Measurements from ENCODE around the gene IL6ST.
"Not testable (repeated sequence)": the region's sequence is repeated elsewhere in the genome, so short reads cannot be mapped to it uniquely, and the experiment has no call there.

The IL6ST gene

DNA sequence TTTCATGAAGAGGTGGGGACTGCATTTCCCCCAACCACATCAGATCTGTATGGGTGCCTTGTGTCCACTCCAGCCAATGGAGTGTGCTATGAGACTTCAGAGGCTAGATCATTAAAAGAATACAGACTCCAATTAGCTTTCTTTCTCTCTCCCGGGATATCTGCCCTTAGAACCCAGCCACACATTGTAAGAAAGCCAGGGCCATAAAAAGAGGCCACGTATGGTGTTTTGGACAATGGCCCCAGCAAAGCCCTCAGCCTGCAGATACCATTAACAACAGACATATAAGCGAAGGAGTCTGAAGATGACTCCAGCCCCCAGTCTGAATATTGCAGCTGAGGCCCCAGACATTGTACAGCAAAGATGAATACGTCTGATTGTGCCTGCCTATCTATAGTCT, 21.5 kb downstream of the IL6ST start:
- CTCF ChIA-PET = interaction anchor here (1.5 to 2.0 kb wide), 2 partner anchors 11 to 36 kb away, joined by 3 to 4 read pairs; no protein-coding TSS in a partner anchor
- peaks cover 58% of the 10 kb centered on the region for H3K4me1 Mint-ChIP-seq
- no peak for DNase-seq
- H3K27ac Mint-ChIP-seq = no peak overlapping the region
- H3K27me3 Mint-ChIP-seq = no peaks in the 10 kb centered on the region
- no peak overlapping the region for H3K4me3 Mint-ChIP-seq
- H3K36me3 Mint-ChIP-seq = peaks cover 61% of the 10 kb centered on the region
- no peaks in the 10 kb centered on the region for H3K9me3 Mint-ChIP-seq

DNA sequence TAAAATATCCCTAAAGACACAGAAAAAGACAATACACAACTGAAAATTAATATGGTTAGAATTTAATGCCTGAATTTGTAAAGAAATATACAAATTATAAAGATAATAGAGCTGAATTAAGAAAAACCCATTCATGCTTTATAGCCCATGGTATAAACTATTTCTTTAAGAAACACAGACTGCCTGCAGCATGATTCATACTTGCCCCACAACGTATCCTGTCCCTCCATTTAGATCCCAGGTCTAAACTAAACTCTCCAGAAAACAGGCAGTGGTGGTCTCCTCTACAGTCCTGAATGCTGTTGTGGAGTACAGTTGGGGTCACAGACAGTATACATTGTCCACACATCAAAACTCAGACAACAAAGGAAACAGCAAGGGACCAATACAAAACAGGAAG, 24.8 kb downstream of the IL6ST start:
- no peaks in the 10 kb centered on the region for H3K9me3 Mint-ChIP-seq
- peaks cover 56% of the 10 kb centered on the region for H3K36me3 Mint-ChIP-seq
- peak overlapping the region; percentile 74 for H3K27ac Mint-ChIP-seq
- H3K4me1 Mint-ChIP-seq = peaks cover 50% of the 10 kb centered on the region
- CTCF ChIA-PET = interaction anchor here (0.9 to 1.2 kb wide), 2 partner anchors 33 to 35 kb away, joined by 3 to 4 read pairs; no protein-coding TSS in a partner anchor
- H3K27me3 Mint-ChIP-seq = no peaks in the 10 kb centered on the region
- H3K4me3 Mint-ChIP-seq = no peak overlapping the region
- no peak for DNase-seq

DNA sequence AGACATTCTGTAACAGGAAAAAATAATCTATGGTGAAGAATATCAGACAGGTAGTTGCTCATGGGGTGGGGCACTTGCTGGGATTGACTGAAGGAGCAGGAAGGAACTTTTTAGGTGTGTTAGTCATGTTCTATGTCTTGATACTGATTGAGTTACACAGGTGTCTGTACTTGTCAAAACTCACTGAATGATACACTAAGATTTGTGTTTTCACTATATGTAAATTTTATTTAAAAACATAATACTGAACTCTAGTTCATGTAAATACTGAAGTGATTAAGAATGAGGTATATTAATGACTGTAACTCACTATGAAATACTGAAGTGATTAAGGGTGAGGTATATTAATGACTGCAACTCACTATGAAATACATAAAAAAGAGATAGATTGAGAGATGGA, 28.5 kb downstream of the IL6ST start:
- Mint-ChIP-seq H3K4me3 (no peak overlapping the region), H3K9me3 (no peaks in the 10 kb centered on the region), H3K4me1 (peaks cover 36% of the 10 kb centered on the region), H3K27ac (peak overlapping the region; percentile 69), H3K36me3 (peaks cover 53% of the 10 kb centered on the region), H3K27me3 (no peaks in the 10 kb centered on the region)
- CTCF ChIA-PET = interaction anchor here (1.4 kb wide), 1 partner anchor 234 kb away, joined by 4 read pairs; no protein-coding TSS in a partner anchor
- no peak for DNase-seq

DNA sequence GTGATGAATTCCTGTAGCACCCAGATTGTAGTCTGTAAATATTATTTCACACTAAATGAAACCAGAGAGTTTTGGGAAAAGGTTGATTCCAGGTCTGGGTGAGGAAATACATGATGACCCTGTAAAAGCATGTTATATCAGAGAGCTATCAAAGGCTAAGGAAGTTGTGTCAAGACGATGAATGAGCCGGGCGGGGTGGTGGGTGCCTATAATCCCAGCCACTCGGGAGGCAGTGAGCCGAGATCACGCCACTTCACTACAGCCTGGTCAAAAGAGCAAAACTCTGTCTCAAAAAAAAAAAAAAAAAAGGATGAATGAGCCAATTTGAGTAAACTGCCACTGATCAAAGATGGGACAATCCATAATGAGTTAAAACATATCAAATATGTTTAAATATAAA, 29.2 kb downstream of the IL6ST start:
- Mint-ChIP-seq H3K4me1 (peaks cover 29% of the 10 kb centered on the region), H3K36me3 (peaks cover 55% of the 10 kb centered on the region), H3K4me3 (no peak overlapping the region), H3K9me3 (no peaks in the 10 kb centered on the region), H3K27ac (peak overlapping the region; percentile 12), H3K27me3 (no peaks in the 10 kb centered on the region)
- no peak for DNase-seq
- CTCF ChIA-PET = interaction anchor here (1.4 kb wide), 1 partner anchor 235 kb away, joined by 4 read pairs; no protein-coding TSS in a partner anchor

DNA sequence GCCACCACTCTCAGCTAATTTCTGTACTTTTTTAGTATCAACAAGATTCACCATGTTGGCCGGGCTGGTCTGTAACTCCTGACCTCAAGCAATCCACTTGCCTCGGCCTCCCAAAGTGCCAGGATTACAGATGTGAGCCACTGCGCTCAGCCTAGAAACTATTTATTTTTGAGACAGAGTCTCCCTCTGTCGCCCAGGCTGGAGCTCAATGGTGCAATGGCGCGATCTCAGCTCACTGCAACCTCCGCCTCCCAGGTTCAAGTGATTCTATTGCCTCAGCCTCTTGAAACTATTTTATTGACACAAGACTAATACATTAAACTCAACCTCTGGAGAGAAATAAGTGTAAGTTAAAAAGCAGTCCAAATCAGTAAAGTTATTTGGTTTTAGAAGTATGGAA, 34.0 kb downstream of the IL6ST start:
- no peaks in the 10 kb centered on the region for H3K9me3 Mint-ChIP-seq
- no peak overlapping the region for H3K27ac Mint-ChIP-seq
- peaks cover 54% of the 10 kb centered on the region for H3K36me3 Mint-ChIP-seq
- H3K27me3 Mint-ChIP-seq = no peaks in the 10 kb centered on the region
- peaks cover 11% of the 10 kb centered on the region for H3K4me1 Mint-ChIP-seq
- no peak overlapping the region for H3K4me3 Mint-ChIP-seq
- DNase-seq = no peak
- CTCF ChIA-PET = no interaction called here

DNA sequence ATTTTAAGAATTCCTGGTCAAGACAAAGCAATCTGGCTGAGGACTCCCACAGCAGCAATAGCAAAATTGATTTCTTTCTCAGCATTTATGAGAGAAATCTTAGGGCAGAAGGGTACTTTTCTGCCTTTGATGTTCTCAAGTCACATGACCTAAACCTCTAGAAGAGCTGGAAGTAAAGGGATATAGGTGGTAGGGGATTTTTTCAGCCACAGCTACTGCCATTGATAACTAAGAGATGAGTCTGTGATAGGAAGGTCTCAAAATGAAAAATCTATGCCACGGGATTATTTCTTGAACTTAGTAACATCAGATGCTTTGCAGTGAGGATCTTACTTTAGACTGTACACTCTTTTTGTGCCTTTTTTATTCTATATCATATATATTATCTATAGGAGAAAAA, 35.6 kb downstream of the IL6ST start:
- Mint-ChIP-seq H3K27me3 (no peaks in the 10 kb centered on the region), H3K9me3 (no peaks in the 10 kb centered on the region), H3K27ac (no peak overlapping the region), H3K36me3 (peaks cover 61% of the 10 kb centered on the region), H3K4me1 (peaks cover 8% of the 10 kb centered on the region), H3K4me3 (no peak overlapping the region)
- CTCF ChIA-PET = interaction anchor here (0.6 kb wide), 1 partner anchor 13 kb away, joined by 3 read pairs; no protein-coding TSS in a partner anchor
- DNase-seq = no peak

DNA sequence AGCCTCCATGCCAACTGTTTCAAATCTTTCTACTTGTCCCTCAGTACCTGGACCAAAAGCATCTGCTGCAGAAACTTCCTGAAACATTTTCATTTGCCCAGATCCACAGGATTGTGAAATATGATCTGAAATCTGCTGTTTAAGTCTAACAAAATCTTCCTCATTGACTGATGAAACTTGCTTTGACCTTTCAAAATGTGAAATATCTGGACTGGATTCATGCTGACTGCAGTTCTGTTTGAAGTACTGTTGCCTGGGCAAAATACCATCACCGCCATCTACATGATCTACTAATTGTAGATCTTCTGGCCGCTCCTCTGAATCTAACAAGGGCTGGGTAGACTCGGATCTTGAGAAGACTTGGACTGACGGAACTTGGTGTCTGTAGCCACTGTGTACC, 53.6 kb downstream of the IL6ST start:
- peaks cover 69% of the 10 kb centered on the region for H3K36me3 Mint-ChIP-seq
- CTCF ChIA-PET, H3K4me3 Mint-ChIP-seq, H3K4me1 Mint-ChIP-seq, H3K9me3 Mint-ChIP-seq, H3K27ac Mint-ChIP-seq, DNase-seq, H3K27me3 Mint-ChIP-seq: not testable (repeated sequence)

DNA sequence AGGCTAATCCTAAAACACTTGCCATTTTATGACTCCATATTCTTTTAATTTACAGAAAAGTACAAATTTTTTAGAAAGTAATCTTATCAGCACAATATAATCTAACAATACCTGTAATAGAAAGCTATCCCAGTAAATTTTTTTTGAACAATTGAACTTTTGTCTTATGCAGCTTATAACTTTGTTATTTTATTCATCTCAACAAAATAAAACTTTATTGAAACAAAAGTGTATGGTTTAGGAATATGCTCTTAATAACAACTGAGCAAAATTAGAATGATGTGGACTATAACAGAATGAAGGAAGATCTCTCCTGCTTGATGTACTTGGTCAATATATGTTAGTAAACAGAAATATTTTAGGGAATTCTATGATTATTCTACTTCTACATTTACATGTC, 57.2 kb downstream of the IL6ST start:
- H3K27ac Mint-ChIP-seq, H3K4me3 Mint-ChIP-seq, H3K4me1 Mint-ChIP-seq, H3K9me3 Mint-ChIP-seq, DNase-seq, H3K27me3 Mint-ChIP-seq: not testable (repeated sequence)
- CTCF ChIA-PET = interaction anchor here (1.5 to 4.0 kb wide), 8 partner anchors 10 to 264 kb away, joined by 4 to 70 read pairs (median 10); no protein-coding TSS in a partner anchor
- H3K36me3 Mint-ChIP-seq = peaks cover 63% of the 10 kb centered on the region

DNA sequence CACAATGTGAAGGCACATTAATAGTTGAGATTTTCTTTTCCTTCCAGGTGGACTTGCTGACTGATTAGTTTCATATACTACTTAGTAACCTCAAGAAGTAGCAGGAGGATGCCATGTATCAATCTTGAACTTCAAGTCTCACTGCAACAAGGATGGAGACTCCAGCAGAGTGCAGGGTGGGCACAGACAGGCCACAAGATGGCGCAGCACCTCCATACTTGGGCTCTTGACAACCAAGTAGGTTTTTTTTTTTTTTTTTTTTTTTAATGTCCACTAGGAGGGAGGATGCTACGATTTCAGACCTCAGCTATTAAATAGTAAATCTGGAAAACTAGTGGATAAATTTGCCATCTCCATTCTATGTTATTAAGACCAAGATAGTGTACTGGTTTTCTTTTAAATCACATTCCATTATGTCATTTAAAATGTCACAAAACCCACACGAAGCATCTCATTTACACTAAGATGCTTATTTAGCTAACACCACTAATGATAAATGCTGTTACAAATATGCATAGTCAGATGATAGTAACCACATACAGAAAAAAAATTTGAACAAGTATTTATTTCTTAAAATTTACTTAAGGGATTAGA, 58.6 kb downstream of the IL6ST start:
- Mint-ChIP-seq H3K4me1 (peaks cover 2% of the 10 kb centered on the region), H3K27ac (no peak overlapping the region)

DNA sequence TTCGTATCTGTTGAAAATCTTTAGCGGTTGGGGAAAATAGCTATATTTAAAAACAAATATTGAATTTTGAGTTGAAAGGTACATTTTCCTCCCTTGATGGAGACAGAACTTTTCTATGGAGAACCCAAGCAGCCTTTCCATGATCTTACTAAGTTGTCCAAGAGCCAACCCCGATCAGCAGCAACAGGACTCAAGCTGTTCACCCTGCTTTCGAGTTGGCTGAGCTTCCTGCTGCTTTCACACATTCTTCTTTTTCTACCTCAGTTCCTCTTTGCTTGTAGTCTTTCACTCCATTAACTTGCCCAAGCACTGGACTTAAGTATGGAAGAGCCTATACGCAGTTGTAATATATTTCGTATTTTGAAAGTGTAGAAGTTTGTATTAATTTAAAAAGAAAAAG, 59.4 kb downstream of the IL6ST start:
- Mint-ChIP-seq H3K27me3 (no peaks in the 10 kb centered on the region), H3K27ac (peak overlapping the region; percentile 53), H3K4me3 (no peak overlapping the region), H3K36me3 (peaks cover 42% of the 10 kb centered on the region), H3K4me1 (peaks cover 2% of the 10 kb centered on the region), H3K9me3 (no peaks in the 10 kb centered on the region)
- CTCF ChIA-PET = interaction anchor here (0.6 to 4.0 kb wide), 16 partner anchors 10 to 903 kb away, joined by 3 to 70 read pairs (median 4); no protein-coding TSS in a partner anchor
- DNase-seq = no peak

More for the DNA sequence above, 58.6 kb downstream of the IL6ST start:
- no peak overlapping the region for H3K4me3 Mint-ChIP-seq
- H3K27me3 Mint-ChIP-seq = no peaks in the 10 kb centered on the region
- no peaks in the 10 kb centered on the region for H3K9me3 Mint-ChIP-seq
- peaks cover 50% of the 10 kb centered on the region for H3K36me3 Mint-ChIP-seq
- peak; percentile 85 for DNase-seq
- CTCF ChIA-PET = interaction anchor here (0.7 to 4.0 kb wide), 24 partner anchors 9 to 335 kb away, joined by 3 to 70 read pairs (median 4); no protein-coding TSS in a partner anchor

DNA sequence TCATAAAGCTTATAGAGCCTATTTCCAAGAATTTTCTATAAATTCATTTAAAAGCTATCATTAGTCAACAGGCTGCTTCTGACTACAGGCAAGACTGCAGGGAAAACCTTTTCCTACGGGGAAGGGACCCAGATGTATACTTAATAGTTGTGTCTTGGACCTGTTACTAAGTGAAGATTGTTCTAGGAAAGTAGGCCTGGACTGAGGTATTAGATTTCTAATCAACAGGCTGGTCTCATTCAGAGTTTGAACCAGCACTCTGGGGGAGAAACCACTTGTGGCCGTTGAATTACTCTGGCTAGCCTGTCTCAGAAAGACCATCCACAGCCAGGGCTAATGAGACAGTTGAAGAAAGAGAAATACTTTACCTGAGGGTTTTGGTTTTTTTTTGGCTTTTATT, 60.0 kb downstream of the IL6ST start:
- no peak overlapping the region for H3K27ac Mint-ChIP-seq
- H3K9me3 Mint-ChIP-seq = no peaks in the 10 kb centered on the region
- CTCF ChIA-PET = interaction anchor here (0.8 to 4.0 kb wide), 12 partner anchors 11 to 904 kb away, joined by 3 to 70 read pairs (median 4); no protein-coding TSS in a partner anchor
- H3K4me1 Mint-ChIP-seq = peaks cover 2% of the 10 kb centered on the region
- H3K4me3 Mint-ChIP-seq = no peak overlapping the region
- no peak for DNase-seq
- no peaks in the 10 kb centered on the region for H3K27me3 Mint-ChIP-seq
- H3K36me3 Mint-ChIP-seq = peaks cover 38% of the 10 kb centered on the region

DNA sequence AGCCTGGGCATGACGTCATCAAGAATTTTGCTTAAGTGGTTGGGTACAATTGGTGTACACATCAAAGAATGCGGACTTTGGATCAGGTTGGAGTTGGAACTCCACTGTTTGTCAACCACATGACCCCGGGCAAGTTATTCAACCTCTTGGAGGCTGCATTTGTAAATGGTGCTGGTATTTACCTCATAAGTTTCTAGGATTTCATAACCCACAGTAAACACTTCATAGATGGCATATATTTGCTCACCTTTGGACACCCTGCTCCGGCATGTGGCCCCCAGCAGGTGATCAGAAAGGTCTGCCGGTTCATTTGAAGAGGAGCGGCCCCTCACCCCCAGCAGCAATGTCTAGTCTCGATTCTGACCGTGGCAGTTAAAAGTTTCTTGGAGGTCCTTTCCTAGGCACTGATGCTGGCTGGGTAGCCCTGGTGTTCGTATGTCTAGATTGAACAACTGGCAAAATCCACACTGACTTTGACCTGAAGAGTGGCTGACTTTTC, 60.6 kb downstream of the IL6ST start:
- Mint-ChIP-seq H3K9me3 (no peaks in the 10 kb centered on the region), H3K4me3 (no peak overlapping the region), H3K27me3 (no peaks in the 10 kb centered on the region), H3K27ac (peak overlapping the region; percentile 11), H3K36me3 (peaks cover 35% of the 10 kb centered on the region), H3K4me1 (peaks cover 2% of the 10 kb centered on the region)
- DNase-seq = no peak
- CTCF ChIA-PET = interaction anchor here (1.7 to 4.0 kb wide), 4 partner anchors 11 to 267 kb away, joined by 4 to 70 read pairs (median 6); no protein-coding TSS in a partner anchor

DNA sequence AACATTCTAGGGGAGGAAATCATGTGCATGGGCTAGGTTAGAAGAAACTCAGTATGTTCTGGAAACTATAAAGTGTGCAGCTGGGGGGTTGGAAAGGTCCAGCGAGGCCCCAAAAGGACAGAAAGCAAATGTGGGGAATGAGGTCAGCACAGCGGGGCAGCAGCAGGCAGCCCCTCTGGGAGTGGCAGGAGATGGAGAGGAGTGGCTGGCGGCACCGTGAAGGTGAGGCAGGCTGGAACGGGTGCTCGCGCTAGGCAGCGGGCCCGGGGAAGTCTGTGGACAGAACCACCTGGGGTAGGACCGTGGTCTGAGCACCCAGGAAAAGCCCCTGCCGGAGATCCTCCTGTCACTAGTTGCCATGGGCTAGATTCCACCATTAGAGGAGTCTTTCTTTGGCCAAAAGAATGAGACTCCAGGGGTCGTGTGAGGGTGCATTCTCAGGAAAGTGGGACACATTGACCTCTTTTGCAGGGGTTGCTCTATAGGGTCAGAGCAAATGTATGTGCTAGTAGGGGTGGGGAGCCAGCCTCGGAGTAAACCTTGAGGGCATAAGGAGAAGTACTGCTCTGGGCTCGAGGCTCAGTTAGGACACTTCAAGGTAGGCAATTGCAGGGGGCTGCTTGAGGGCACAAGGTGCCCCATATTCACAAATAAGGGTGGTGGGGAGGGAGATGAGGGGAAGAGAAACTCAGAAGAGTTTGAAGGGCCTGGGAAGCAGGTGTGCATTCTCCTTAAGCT, 61.2 kb downstream of the IL6ST start:
- Mint-ChIP-seq H3K4me1 (peaks cover 2% of the 10 kb centered on the region), H3K27ac (peak overlapping the region; percentile 11), H3K4me3 (no peak overlapping the region), H3K36me3 (peaks cover 29% of the 10 kb centered on the region), H3K9me3 (no peaks in the 10 kb centered on the region), H3K27me3 (no peaks in the 10 kb centered on the region)
- DNase-seq = no peak
- CTCF ChIA-PET = interaction anchor here (1.3 to 1.4 kb wide), 2 partner anchors 10 to 267 kb away, joined by 5 to 8 read pairs; no protein-coding TSS in a partner anchor

DNA sequence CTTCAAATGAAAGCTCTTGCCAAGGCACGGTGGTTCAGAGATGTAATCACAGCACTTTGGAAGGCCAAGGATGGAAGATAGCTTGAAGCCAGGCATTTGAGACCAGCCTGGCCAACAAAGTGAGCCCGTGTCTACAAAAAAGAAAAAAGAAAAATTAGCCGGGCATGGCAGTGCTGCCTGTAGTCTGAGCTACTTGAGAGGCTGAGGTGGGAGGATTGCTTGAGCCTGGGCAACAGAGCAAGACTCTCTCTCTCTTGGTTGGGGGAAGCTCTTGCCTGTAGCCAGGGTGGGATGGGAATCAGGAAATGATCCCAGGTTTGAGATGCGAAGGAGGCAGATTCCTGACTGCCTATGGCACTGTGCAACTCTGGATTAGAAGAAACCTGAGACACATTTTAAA, 62.1 kb downstream of the IL6ST start:
- Mint-ChIP-seq H3K27me3 (peaks cover 3% of the 10 kb centered on the region), H3K27ac (no peak overlapping the region), H3K4me3 (no peak overlapping the region), H3K9me3 (no peaks in the 10 kb centered on the region), H3K36me3 (peaks cover 23% of the 10 kb centered on the region), H3K4me1 (peaks cover 2% of the 10 kb centered on the region)
- CTCF ChIA-PET = interaction anchor here (0.8 to 1.4 kb wide), 3 partner anchors 9 to 268 kb away, joined by 3 to 8 read pairs (median 5); no protein-coding TSS in a partner anchor
- DNase-seq = no peak

Data from activated naive CD4-positive, alpha-beta T cell treated with anti-CD3 and anti-CD28 coated beads, Interleukin-2, amount 10 ng/mL, durations not matched to agents 7 days and 5 days (primary cell).